ENCODE data around the gene FOXO6. TPM values are rescaled to one million over a fixed set of nuclear protein-coding genes. Genes with fewer than 3 reads are reported as not detected.

The FOXO6 gene
- total RNA-seq, 1 experiment from 2014 or later = 5.4 TPM

DNA sequence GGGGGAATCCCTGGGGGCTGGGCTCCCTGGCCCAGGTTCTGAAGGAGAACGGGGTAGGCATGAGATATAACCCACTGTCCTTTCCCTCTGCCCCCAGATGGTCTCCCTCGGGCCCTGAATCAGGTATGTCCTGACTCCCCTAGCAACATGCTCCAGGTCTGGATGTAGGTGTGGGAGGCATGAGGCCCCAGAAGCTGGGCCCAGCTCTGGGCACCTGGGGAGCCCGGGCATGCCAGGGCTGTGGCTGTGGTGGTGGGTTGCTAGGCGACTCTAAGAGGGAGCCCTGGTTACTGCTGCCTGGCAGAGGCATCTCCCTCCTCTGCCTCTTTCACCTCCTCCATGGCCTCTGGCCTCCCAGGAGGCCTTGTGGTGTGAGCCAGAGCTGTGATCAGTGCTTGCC lies 16.2 kb downstream of the FOXO6 start (continued):
- TF ChIP-seq CREM (CRISPR knock-in tag; IDR thresholded peaks at IDR 0.05) (no peak), NFATC4 (CRISPR knock-in tag; IDR thresholded peaks at IDR 0.05) (no peak), ZNF232 (CRISPR knock-in tag; IDR thresholded peaks at IDR 0.05) (no peak), SMAD3 (CRISPR knock-in tag; IDR thresholded peaks at IDR 0.05; ENCODE audit: borderline replicate concordance) (no peak)
- TF ChIP-seq, protein P1, sequence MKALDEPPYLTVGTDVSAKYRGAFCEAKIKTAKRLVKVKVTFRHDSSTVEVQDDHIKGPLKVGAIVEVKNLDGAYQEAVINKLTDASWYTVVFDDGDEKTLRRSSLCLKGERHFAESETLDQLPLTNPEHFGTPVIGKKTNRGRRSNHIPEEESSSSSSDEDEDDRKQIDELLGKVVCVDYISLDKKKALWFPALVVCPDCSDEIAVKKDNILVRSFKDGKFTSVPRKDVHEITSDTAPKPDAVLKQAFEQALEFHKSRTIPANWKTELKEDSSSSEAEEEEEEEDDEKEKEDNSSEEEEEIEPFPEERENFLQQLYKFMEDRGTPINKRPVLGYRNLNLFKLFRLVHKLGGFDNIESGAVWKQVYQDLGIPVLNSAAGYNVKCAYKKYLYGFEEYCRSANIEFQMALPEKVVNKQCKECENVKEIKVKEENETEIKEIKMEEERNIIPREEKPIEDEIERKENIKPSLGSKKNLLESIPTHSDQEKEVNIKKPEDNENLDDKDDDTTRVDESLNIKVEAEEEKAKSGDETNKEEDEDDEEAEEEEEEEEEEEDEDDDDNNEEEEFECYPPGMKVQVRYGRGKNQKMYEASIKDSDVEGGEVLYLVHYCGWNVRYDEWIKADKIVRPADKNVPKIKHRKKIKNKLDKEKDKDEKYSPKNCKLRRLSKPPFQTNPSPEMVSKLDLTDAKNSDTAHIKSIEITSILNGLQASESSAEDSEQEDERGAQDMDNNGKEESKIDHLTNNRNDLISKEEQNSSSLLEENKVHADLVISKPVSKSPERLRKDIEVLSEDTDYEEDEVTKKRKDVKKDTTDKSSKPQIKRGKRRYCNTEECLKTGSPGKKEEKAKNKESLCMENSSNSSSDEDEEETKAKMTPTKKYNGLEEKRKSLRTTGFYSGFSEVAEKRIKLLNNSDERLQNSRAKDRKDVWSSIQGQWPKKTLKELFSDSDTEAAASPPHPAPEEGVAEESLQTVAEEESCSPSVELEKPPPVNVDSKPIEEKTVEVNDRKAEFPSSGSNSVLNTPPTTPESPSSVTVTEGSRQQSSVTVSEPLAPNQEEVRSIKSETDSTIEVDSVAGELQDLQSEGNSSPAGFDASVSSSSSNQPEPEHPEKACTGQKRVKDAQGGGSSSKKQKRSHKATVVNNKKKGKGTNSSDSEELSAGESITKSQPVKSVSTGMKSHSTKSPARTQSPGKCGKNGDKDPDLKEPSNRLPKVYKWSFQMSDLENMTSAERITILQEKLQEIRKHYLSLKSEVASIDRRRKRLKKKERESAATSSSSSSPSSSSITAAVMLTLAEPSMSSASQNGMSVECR (CRISPR knock-in tag; IDR thresholded peaks at IDR 0.05; ENCODE audit: borderline replicate concordance) = no peak
- TF ChIP-seq, protein P2, sequence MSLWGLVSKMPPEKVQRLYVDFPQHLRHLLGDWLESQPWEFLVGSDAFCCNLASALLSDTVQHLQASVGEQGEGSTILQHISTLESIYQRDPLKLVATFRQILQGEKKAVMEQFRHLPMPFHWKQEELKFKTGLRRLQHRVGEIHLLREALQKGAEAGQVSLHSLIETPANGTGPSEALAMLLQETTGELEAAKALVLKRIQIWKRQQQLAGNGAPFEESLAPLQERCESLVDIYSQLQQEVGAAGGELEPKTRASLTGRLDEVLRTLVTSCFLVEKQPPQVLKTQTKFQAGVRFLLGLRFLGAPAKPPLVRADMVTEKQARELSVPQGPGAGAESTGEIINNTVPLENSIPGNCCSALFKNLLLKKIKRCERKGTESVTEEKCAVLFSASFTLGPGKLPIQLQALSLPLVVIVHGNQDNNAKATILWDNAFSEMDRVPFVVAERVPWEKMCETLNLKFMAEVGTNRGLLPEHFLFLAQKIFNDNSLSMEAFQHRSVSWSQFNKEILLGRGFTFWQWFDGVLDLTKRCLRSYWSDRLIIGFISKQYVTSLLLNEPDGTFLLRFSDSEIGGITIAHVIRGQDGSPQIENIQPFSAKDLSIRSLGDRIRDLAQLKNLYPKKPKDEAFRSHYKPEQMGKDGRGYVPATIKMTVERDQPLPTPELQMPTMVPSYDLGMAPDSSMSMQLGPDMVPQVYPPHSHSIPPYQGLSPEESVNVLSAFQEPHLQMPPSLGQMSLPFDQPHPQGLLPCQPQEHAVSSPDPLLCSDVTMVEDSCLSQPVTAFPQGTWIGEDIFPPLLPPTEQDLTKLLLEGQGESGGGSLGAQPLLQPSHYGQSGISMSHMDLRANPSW (CRISPR knock-in tag; conservative IDR thresholded peaks at IDR 0.05; ENCODE audit: low read depth) = no peak
- TF ChIP-seq, protein P3, sequence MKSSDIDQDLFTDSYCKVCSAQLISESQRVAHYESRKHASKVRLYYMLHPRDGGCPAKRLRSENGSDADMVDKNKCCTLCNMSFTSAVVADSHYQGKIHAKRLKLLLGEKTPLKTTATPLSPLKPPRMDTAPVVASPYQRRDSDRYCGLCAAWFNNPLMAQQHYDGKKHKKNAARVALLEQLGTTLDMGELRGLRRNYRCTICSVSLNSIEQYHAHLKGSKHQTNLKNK (CRISPR knock-in tag; IDR thresholded peaks at IDR 0.05) = no peak

DNA sequence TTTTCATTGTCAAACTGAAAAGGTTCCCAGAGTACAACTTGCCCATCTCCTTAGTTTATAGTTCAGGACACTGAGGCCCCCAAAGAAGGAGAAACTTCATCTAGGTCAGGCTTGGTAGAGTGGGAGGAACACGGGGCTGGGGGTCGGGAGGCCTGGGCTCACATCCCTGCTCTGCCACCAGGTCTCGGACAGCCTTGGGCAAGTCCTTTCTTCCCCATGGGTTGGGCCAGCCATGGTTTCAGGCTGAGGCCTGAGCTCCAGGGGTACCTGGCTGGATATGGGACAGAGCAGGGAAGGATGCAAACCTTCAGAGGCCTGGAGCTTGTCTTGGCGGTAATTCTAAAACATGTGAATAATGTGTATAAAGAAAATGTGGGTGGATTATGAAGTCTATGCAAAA lies 17.0 kb downstream of the FOXO6 start:
- DNase-seq (ENCODE audit: low spot score) = no peak
- no peak overlapping the region for H3K27ac Mint-ChIP-seq
- ATAC-seq = no peak
- peaks cover 36% of the 10 kb centered on the region for H3K4me1 Mint-ChIP-seq
- ChIA-PET POLR2A (no interaction called here), CTCF (interaction anchor here (0.7 to 4.0 kb wide), 6 partner anchors 16 to 58 kb away, joined by 3 to 21 read pairs (median 5); partner anchors contain the start of gene FOXO6)
- H3K9me3 Mint-ChIP-seq = no peaks in the 10 kb centered on the region
- H3K36me3 Mint-ChIP-seq = no peaks in the 10 kb centered on the region
- H3K27me3 Mint-ChIP-seq (ENCODE audit: low read depth) = peaks cover 28% of the 10 kb centered on the region
- TF ChIP-seq HMGA2 (CRISPR knock-in tag; IDR thresholded peaks at IDR 0.05) (no peak), ZNF138 (CRISPR knock-in tag; conservative IDR thresholded peaks at IDR 0.05) (no peak), ZNF396 (CRISPR knock-in tag; IDR thresholded peaks at IDR 0.05; ENCODE audit: borderline replicate concordance) (no peak), NFYB (CRISPR knock-in tag; conservative IDR thresholded peaks at IDR 0.05; ENCODE audit: low read depth) (no peak)
- TF ChIP-seq, protein P4, sequence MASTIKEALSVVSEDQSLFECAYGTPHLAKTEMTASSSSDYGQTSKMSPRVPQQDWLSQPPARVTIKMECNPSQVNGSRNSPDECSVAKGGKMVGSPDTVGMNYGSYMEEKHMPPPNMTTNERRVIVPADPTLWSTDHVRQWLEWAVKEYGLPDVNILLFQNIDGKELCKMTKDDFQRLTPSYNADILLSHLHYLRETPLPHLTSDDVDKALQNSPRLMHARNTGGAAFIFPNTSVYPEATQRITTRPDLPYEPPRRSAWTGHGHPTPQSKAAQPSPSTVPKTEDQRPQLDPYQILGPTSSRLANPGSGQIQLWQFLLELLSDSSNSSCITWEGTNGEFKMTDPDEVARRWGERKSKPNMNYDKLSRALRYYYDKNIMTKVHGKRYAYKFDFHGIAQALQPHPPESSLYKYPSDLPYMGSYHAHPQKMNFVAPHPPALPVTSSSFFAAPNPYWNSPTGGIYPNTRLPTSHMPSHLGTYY (CRISPR knock-in tag; IDR thresholded peaks at IDR 0.05) = no peak
- H3K4me3 Mint-ChIP-seq = no peak overlapping the region

DNA sequence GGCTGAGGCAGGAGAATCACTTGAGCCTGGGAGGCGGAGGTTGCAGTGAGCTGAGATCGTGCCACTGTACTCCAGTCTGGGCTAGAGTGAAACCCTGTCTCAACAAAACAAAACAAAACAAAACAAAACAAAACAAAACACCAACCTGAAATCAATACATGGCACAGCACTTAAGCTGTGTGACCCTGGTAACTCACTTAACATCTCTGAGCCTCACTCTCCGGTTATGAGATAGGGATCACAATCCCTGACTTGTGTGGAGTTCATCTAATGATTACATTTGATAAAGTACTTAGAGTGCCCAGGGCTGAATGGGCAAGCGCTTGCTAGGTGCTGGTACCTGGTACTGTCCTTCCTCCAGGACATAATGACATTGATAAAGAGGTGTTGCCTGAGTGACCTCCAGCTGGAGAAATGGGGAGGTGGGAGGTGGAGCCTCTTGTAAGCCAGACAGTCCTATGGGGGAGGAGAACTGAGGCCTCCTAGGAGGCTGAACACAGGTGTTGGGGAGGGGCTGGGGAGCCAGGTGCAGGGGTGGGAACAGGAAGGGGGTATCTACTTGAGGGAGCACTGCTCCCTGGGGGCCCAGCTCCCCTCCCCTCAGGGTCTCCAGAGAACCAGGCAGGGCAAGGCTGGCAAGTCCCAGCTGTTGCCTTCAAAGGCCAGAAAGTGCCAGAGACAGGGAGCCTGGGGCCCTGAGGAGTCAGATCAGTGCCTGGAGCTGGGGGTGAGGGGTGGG lies 17.9 kb downstream of the FOXO6 start:
- H3K9me3 Mint-ChIP-seq = no peaks in the 10 kb centered on the region
- no peak for ATAC-seq
- peaks cover 36% of the 10 kb centered on the region for H3K27me3 Mint-ChIP-seq (ENCODE audit: low read depth)
- CTCF ChIA-PET = interaction anchor here (0.9 to 4.0 kb wide), 7 partner anchors 9 to 56 kb away, joined by 3 to 21 read pairs (median 5); partner anchors contain the start of gene FOXO6
- no peak overlapping the region for H3K4me3 Mint-ChIP-seq
- H3K4me1 Mint-ChIP-seq = peaks cover 36% of the 10 kb centered on the region
- no peak overlapping the region for H3K27ac Mint-ChIP-seq
- H3K36me3 Mint-ChIP-seq = no peaks in the 10 kb centered on the region
- DNase-seq (ENCODE audit: low spot score) = no peak
- POLR2A ChIA-PET = interaction anchor here (0.7 to 1.6 kb wide), 3 partner anchors 9 to 44 kb away, joined by 3 to 8 read pairs (median 3); no protein-coding TSS in a partner anchor
- TF ChIP-seq OVOL2 (CRISPR knock-in tag; IDR thresholded peaks at IDR 0.05; ENCODE audit: borderline replicate concordance) = no peak
- TF ChIP-seq, protein P5, sequence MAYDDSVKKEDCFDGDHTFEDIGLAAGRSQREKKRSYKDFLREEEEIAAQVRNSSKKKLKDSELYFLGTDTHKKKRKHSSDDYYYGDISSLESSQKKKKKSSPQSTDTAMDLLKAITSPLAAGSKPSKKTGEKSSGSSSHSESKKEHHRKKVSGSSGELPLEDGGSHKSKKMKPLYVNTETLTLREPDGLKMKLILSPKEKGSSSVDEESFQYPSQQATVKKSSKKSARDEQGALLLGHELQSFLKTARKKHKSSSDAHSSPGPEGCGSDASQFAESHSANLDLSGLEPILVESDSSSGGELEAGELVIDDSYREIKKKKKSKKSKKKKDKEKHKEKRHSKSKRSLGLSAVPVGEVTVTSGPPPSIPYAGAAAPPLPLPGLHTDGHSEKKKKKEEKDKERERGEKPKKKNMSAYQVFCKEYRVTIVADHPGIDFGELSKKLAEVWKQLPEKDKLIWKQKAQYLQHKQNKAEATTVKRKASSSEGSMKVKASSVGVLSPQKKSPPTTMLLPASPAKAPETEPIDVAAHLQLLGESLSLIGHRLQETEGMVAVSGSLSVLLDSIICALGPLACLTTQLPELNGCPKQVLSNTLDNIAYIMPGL (CRISPR knock-in tag; IDR thresholded peaks at IDR 0.05) = no peak
- TF ChIP-seq, protein P2 (CRISPR knock-in tag; conservative IDR thresholded peaks at IDR 0.05; ENCODE audit: low read depth) = no peak
- TF ChIP-seq NFE2L1 (CRISPR knock-in tag; IDR thresholded peaks at IDR 0.05) = no peak
- TF ChIP-seq, protein P6, sequence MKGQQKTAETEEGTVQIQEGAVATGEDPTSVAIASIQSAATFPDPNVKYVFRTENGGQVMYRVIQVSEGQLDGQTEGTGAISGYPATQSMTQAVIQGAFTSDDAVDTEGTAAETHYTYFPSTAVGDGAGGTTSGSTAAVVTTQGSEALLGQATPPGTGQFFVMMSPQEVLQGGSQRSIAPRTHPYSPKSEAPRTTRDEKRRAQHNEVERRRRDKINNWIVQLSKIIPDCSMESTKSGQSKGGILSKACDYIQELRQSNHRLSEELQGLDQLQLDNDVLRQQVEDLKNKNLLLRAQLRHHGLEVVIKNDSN (CRISPR knock-in tag; IDR thresholded peaks at IDR 0.05) = no peak
- no peak for TF ChIP-seq TEAD4 (CRISPR knock-in tag; IDR thresholded peaks at IDR 0.05)
- TF ChIP-seq JAZF1 (CRISPR knock-in tag; IDR thresholded peaks at IDR 0.05) = no peak
- no peak for TF ChIP-seq ZNF138 (CRISPR knock-in tag; conservative IDR thresholded peaks at IDR 0.05)
